Colonic mucosa (tissue), 4 donors: ENCODE data around the gene GMPR2. TPM values are rescaled to one million over a fixed set of nuclear protein-coding genes. Genes with fewer than 3 reads are reported as not detected.

ENCODE experiments used
- DNase-seq: peaks from one replicate; pipeline ENCODE4 v3.0.0-alpha.2; 2020
- H3K27ac ChIP-seq: fragments of 200-600 bp; one replicate; pipeline ENCODE4 v1.8.0; 2021
- H3K27me3 ChIP-seq: fragments of 200-600 bp; one replicate; pipeline ENCODE4 v1.8.0; 2021
- H3K36me3 ChIP-seq: fragments of 200-600 bp; one replicate; pipeline ENCODE4 v1.8.0; 2021
- H3K4me1 ChIP-seq: fragments of 200-600 bp; one replicate; pipeline ENCODE4 v1.8.0; 2021; ENCODE audit warnings: mild to moderate bottlenecking
- H3K4me3 ChIP-seq: fragments of 200-600 bp; one replicate; pipeline ENCODE4 v1.8.0; 2021
- H3K9ac ChIP-seq, 2 donors: one replicate each; pipeline ENCODE4 v1.7.0; 2013; ENCODE audit warnings: control low read depth in 2 of 2, low read depth in 2 of 2, low read length in 2 of 2
- H3K9me3 ChIP-seq: fragments of 200-600 bp; one replicate; pipeline ENCODE4 v1.8.0; 2021
- CTCF ChIP-seq: fragments of 200-600 bp; IDR thresholded peaks from one replicate; pipeline ENCODE4 v1.8.0; 2022; ENCODE audit warnings: antibody characterized with exemption, mild to moderate bottlenecking
- intact Hi-C: fragments of 100-400 bp; cut with DNase I; formaldehyde crosslinking; loops from one replicate; pipeline ENCODE4 v1.14.1; 2022
- total RNA-seq, 2 donors: library from RNA; stranded (reverse); fragmentation: NEBNext Ultra II Directional in 1 of 2; extraction: Animal tissue kit (Norgen Biotek cat#: 25700) in 1 of 2; gene quantifications; one replicate each; pipeline ENCODE4 v1.2.1, GENCODE V29; 2021
- donor health status: healthy.
- donor health status: DM: no; HTN: no; CAD: no.
- donor health status: DM: no; HTN: no; CAD: no.

Gene GMPR2
- total RNA-seq, 2 donors from 2014 or later: 57.9 to 68.1 TPM

DNA sequence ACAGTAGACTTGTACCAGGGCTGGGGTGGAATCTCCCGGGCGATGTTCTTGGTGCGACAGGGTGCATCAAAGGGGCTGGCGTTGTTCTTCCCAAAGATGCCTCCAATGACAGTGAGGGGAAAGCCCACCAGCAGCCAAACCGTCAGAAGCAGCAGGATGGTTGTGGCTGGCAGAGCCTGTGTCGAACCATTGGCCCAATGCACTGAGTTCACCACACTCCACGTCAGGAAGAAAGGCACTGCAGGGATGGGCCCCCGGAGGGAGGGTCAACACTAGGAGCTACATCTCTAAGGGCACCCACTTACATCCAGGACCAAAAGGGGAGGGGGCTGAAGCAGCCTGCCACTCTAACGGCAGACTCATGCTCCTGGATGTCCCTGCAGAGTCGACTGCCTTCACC lies 42.3 kb upstream of the GMPR2 start:
- DNase-seq: no peak
- no peaks in the 10 kb centered on the region for H3K9me3 ChIP-seq
- no peak overlapping the region for H3K27ac ChIP-seq
- no peak for TF ChIP-seq CTCF
- intact Hi-C loops: no loop called here
- no peak overlapping the region for H3K9ac ChIP-seq
- H3K4me1 ChIP-seq: peaks cover 4% of the 10 kb centered on the region
- H3K27me3 ChIP-seq: no peaks in the 10 kb centered on the region
- no peak overlapping the region for H3K4me3 ChIP-seq
- H3K36me3 ChIP-seq: no peaks in the 10 kb centered on the region

- H3K36me3 ChIP-seq: no peaks in the 10 kb centered on the region
- H3K9ac ChIP-seq: no peak overlapping the region
- no peak for DNase-seq
- H3K9me3 ChIP-seq: no peaks in the 10 kb centered on the region
- peaks cover 4% of the 10 kb centered on the region for H3K4me1 ChIP-seq
- intact Hi-C loops: no loop called here
- no peak overlapping the region for H3K4me3 ChIP-seq
- no peak for TF ChIP-seq CTCF
- no peak overlapping the region for H3K27ac ChIP-seq
- no peaks in the 10 kb centered on the region for H3K27me3 ChIP-seq
These were observed 39.8 kb upstream of the GMPR2 start for GRCh38 chr14:24192933-24193332.

GRCh38 chr14:24194186-24194872 lies 38.4 kb upstream of the GMPR2 start:
- H3K4me1 ChIP-seq: peaks cover 4% of the 10 kb centered on the region
- intact Hi-C loops: no loop called here
- peak overlapping the region; percentile 96 for H3K4me3 ChIP-seq
- H3K27ac ChIP-seq: peak overlapping the region; percentile 94
- no peak for DNase-seq
- no peaks in the 10 kb centered on the region for H3K9me3 ChIP-seq
- TF ChIP-seq CTCF: no peak
- H3K27me3 ChIP-seq: no peaks in the 10 kb centered on the region
- H3K36me3 ChIP-seq: no peaks in the 10 kb centered on the region
- peak overlapping the region; percentile 73 to 78 for H3K9ac ChIP-seq

- TF ChIP-seq CTCF: no peak
- H3K27ac ChIP-seq: peak overlapping the region; percentile 94
- H3K9me3 ChIP-seq: no peaks in the 10 kb centered on the region
- H3K36me3 ChIP-seq: no peaks in the 10 kb centered on the region
- no peaks in the 10 kb centered on the region for H3K27me3 ChIP-seq
- peak overlapping the region; percentile 73 to 78 for H3K9ac ChIP-seq
- peak overlapping the region; percentile 96 for H3K4me3 ChIP-seq
- DNase-seq: no peak
- peaks cover 4% of the 10 kb centered on the region for H3K4me1 ChIP-seq
- intact Hi-C loops: no loop called here
These were observed 37.9 kb upstream of the GMPR2 start for GRCh38 chr14:24194873-24195185.

GRCh38 chr14:24195186-24196070 lies 37.3 kb upstream of the GMPR2 start, which contains the start of gene TM9SF1:
TSS of gene TM9SF1 (minus strand) at chr14:24195441. CDS start at chr14:24195019, 422 bp downstream.
- H3K4me3 ChIP-seq: peak within 1 kb of the TSS; percentile 96
- peaks cover 4% of the 10 kb centered on the region for H3K4me1 ChIP-seq
- intact Hi-C loops: no loop called here
- peak; percentile 87 for DNase-seq
- no peaks in the 10 kb centered on the region for H3K36me3 ChIP-seq
- no peaks in the 10 kb centered on the region for H3K9me3 ChIP-seq
- H3K9ac ChIP-seq: peak within 1 kb of the TSS; percentile 73 to 78
- no peaks in the 10 kb centered on the region for H3K27me3 ChIP-seq
- TF ChIP-seq CTCF: no peak
- H3K27ac ChIP-seq: peak within 1 kb of the TSS; percentile 94
